Measurements from ENCODE around the gene CLEC3B. TPM values are rescaled to one million over a fixed set of nuclear protein-coding genes. Genes with fewer than 3 reads are reported as not detected.
"Not testable (repeated sequence)": the region's sequence is repeated elsewhere in the genome, so short reads cannot be mapped to it uniquely, and the experiment has no call there.

CLEC3B gene
- total RNA-seq, 3 donors from 2014 or later: 18.3 to 479 (median 55.7) TPM

GRCh38 chr3:45049807-45050206 is 23.7 kb downstream of the CLEC3B start:
- Histone ChIP-seq H3K4me1 (peaks cover 0 to 3% of the 10 kb centered on the region in 2 donors), H3K9me3 (no peaks in the 10 kb centered on the region), H3K27me3 (peaks cover 0 to 12% of the 10 kb centered on the region in 2 donors), H3K4me3 (no peak overlapping the region), H3K27ac (no peak overlapping the region), H3K36me3 (no peaks in the 10 kb centered on the region)
- DNase-seq (ENCODE audit: low spot score in 2 of 2): no peak
- TF ChIP-seq POLR2A (IDR thresholded peaks at IDR 0.05) (no peak), POLR2AphosphoS5 (IDR thresholded peaks at IDR 0.05) (no peak), CTCF (IDR thresholded peaks at IDR 0.05) (no peak)
- intact Hi-C loops (cut with DNase I; ENCODE audit: low total_unique reads): no loop called here

DNA sequence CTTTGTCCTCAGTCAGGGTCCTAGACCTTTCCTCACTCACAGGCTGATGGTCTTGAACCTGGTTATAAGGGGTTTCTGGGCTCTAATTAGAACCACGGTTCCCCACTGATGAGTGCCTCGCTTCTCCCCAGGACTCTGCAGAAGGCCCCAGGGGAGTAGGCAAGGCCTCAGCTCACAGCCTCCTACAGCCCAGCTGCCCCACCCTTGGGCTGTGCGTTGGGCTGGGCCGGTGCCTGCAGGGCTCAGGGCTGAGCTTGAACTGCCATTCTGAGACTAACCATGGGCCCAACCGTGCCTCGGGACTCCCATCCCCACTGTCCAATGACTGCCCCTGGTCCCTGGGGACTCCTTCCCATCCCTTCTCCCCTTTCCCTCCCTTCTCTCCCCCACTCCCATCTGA is 25.6 kb downstream of the CLEC3B start:
- intact Hi-C loops (cut with DNase I; ENCODE audit: low total_unique reads): no loop called here
- no peak overlapping the region for H3K4me3 ChIP-seq
- no peaks in the 10 kb centered on the region for H3K36me3 ChIP-seq
- no peaks in the 10 kb centered on the region for H3K9me3 ChIP-seq
- H3K27ac ChIP-seq: no peak overlapping the region
- no peak for DNase-seq (ENCODE audit: low spot score in 2 of 2)
- peaks cover 0 to 12% of the 10 kb centered on the region in 2 donors for H3K27me3 ChIP-seq
- peaks cover 0 to 3% of the 10 kb centered on the region in 2 donors for H3K4me1 ChIP-seq
- TF ChIP-seq POLR2AphosphoS5 (IDR thresholded peaks at IDR 0.05): no peak
- no peak for TF ChIP-seq POLR2A (IDR thresholded peaks at IDR 0.05)
- TF ChIP-seq CTCF (IDR thresholded peaks at IDR 0.05): no peak

- DNase-seq (ENCODE audit: low spot score in 2 of 2); H3K36me3 ChIP-seq; H3K4me3 ChIP-seq; H3K9me3 ChIP-seq; H3K4me1 ChIP-seq; intact Hi-C loops (cut with DNase I; ENCODE audit: low total_unique reads); H3K27me3 ChIP-seq: not testable (repeated sequence)
- peak overlapping the region in 1 of 2 donors; percentile 48 for H3K27ac ChIP-seq
Observed at GRCh38 chr3:45053805-45054195, 27.7 kb downstream of the CLEC3B start.

GRCh38 chr3:45054196-45054857 is 28.2 kb downstream of the CLEC3B start:
- TF ChIP-seq CTCF (IDR thresholded peaks at IDR 0.05): no peak
- TF ChIP-seq POLR2A (IDR thresholded peaks at IDR 0.05): no peak
- TF ChIP-seq POLR2AphosphoS5 (IDR thresholded peaks at IDR 0.05): no peak
- Histone ChIP-seq H3K9me3 (no peaks in the 10 kb centered on the region), H3K27ac (peak overlapping the region in 1 of 2 donors; percentile 48), H3K4me1 (peaks cover 0 to 3% of the 10 kb centered on the region in 2 donors), H3K27me3 (peaks cover 0 to 8% of the 10 kb centered on the region in 2 donors), H3K4me3 (no peak overlapping the region), H3K36me3 (no peaks in the 10 kb centered on the region)
- DNase-seq (ENCODE audit: low spot score in 2 of 2): no peak
- intact Hi-C loops (cut with DNase I; ENCODE audit: low total_unique reads): no loop called here

DNA sequence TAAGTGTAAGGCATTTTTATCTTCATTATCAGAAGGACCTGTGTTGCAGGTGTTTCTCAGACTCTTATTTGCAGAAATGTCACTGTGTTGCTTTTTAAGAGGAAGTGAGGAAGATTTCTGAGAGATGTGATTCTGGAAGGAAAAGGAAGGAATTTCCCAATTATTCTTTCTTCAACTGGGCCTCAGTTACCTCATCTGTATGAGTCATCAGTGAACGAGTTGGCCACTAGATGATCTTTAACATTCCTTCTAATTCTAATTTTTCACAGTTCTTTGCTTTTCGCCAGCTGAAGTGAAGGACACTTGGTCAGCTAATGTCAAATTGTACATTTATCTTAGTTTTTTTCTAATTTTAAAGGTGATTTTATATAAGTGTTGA is 28.9 kb downstream of the CLEC3B start:
- Histone ChIP-seq H3K27me3 (peaks cover 0 to under 1% of the 10 kb centered on the region in 2 donors), H3K9me3 (no peaks in the 10 kb centered on the region), H3K4me3 (no peak overlapping the region), H3K4me1 (peaks cover 0 to 3% of the 10 kb centered on the region in 2 donors), H3K36me3 (no peaks in the 10 kb centered on the region), H3K27ac (peak overlapping the region in 1 of 2 donors; percentile 48)
- intact Hi-C loops (cut with DNase I; ENCODE audit: low total_unique reads): no loop called here
- no peak for TF ChIP-seq POLR2A (IDR thresholded peaks at IDR 0.05)
- TF ChIP-seq POLR2AphosphoS5 (IDR thresholded peaks at IDR 0.05): no peak
- TF ChIP-seq CTCF (IDR thresholded peaks at IDR 0.05): no peak
- DNase-seq (ENCODE audit: low spot score in 2 of 2): no peak

Data from breast epithelium (tissue), 4 donors.